Measurements from ENCODE around the gene PABPN1.

PABPN1 gene

GRCh38 chr14:23286020-23286901 lies 35.0 kb upstream of the PABPN1 start, which contains the start of gene HOMEZ:
HOMEZ (minus strand) TSS chr14:23286132; CDS start chr14:23285952, 180 bp downstream.
- TF ChIP-seq CTCF (IDR thresholded peaks at IDR 0.05; ENCODE audit: extremely low read depth, missing control alignments) = no peak
- peak; percentile 97 for DNase-seq (ENCODE audit: low spot score)

- TF ChIP-seq CTCF (IDR thresholded peaks at IDR 0.05; ENCODE audit: extremely low read depth, missing control alignments) = no peak
- DNase-seq (ENCODE audit: low spot score) = no peak
These were observed 34.3 kb upstream of the PABPN1 start for GRCh38 chr14:23286902-23287479.

GRCh38 chr14:23294734-23295561 lies 26.3 kb upstream of the PABPN1 start:
- TF ChIP-seq CTCF (IDR thresholded peaks at IDR 0.05; ENCODE audit: extremely low read depth, missing control alignments) = peak; percentile 62
- DNase-seq (ENCODE audit: low spot score) = peak; percentile 27

- DNase-seq (ENCODE audit: low spot score) = no peak
- no peak for TF ChIP-seq CTCF (IDR thresholded peaks at IDR 0.05; ENCODE audit: extremely low read depth, missing control alignments)
These were observed 25.1 kb upstream of the PABPN1 start for GRCh38 chr14:23296012-23296777.

GRCh38 chr14:23297096-23297495 lies 24.2 kb upstream of the PABPN1 start:
- no peak for TF ChIP-seq CTCF (IDR thresholded peaks at IDR 0.05; ENCODE audit: extremely low read depth, missing control alignments)
- DNase-seq (ENCODE audit: low spot score) = no peak

GRCh38 chr14:23297611-23298277 lies 23.5 kb upstream of the PABPN1 start:
- TF ChIP-seq CTCF (IDR thresholded peaks at IDR 0.05; ENCODE audit: extremely low read depth, missing control alignments) = no peak
- no peak for DNase-seq (ENCODE audit: low spot score)

Data from GM20000 (cell line).